HCT116 (cell line): Measurements from ENCODE around the gene MCM9. TPM values are rescaled to one million over a fixed set of nuclear protein-coding genes. Genes with fewer than 3 reads are reported as not detected.

Source experiments
- ATAC-seq: fragments of 200-7000 bp; cut with Tn5 transposase; 2 replicates; pipeline ENCODE4 v1.9.1; 2020; ENCODE audit warnings: mild to moderate bottlenecking, moderate library complexity
- BruUV-seq: library from RNA; stranded (reverse); fragments of 400-500 nt; replicated peaks from 2 replicates; lab custom pipeline; 2021; lab: Mats Ljungman, UMichigan
- CTCF ChIA-PET: fragments of 300-600 bp; sonication (Branson Sonifier 250); formaldehyde crosslinking; loops from one replicate; lab custom pipeline; 2021; ENCODE audit warnings: antibody characterized with exemption; lab: Charles Lee
- POLR2A ChIA-PET: fragments of 300-600, 350-600 bp; sonication (Branson Sonifier 250); formaldehyde crosslinking; loops from one replicate; lab custom pipeline; 2021; ENCODE audit warnings: antibody characterized with exemption; lab: Charles Lee
- RAD21 ChIA-PET, 2 experiments: fragments of 300-600 bp; sonication (Branson Sonifier 250); formaldehyde crosslinking; loops; one replicate each; lab custom pipeline; 2023; ENCODE audit warnings: low total read pairs in 2 of 2; ENCODE audit not compliant: uncharacterized antibody in 2 of 2, unreplicated experiment in 2 of 2, low non-redundant PET in 1 of 2; lab: Charles Lee
- DNase-seq: peaks from one replicate; pipeline ENCODE4 v3.0.0-alpha.2; 2010; ENCODE audit warnings: low read depth, low spot score
- H2AFZ ChIP-seq: fragments of 200-600 bp; shearing (Covaris generic), sonication (generic); 2 replicates; pipeline ENCODE4 v1.6.1; 2017; ENCODE audit warnings: low read depth, mixed run types, mixed read lengths, antibody characterized with exemption, low read length; ENCODE audit not compliant: poor library complexity, severe bottlenecking
- H3K27ac ChIP-seq: 2 replicates; pipeline ENCODE4 v1.5.1; 2012; ENCODE audit warnings: low read depth, low read length
- H3K27me3 ChIP-seq: fragments of 200-600 bp; sonication (generic); 2 replicates; pipeline ENCODE4 v1.6.1; 2016; ENCODE audit warnings: mixed run types, low read length, mixed read lengths; ENCODE audit not compliant: insufficient read depth
- H3K36me3 ChIP-seq, 2 experiments: fragments of 200-500 bp in 1 of 2; fragments of 200-600 bp in 1 of 2; sonication (Bioruptor generic) in 1 of 2; sonication (generic) in 1 of 2; 2 replicates each; pipeline versions ENCODE4 v1.5.1 to v1.6.1; 2014 to 2016; ENCODE audit warnings: low read length in 2 of 2, inconsistent platforms in 1 of 2, mixed read lengths in 1 of 2, mixed run types in 1 of 2; ENCODE audit not compliant: insufficient read depth in 2 of 2, control insufficient read depth in 1 of 2
- H3K4me1 ChIP-seq, 2 experiments: fragments of 200-600 bp in 1 of 2; sonication (generic) in 1 of 2; 2 replicates each; pipeline versions ENCODE4 v1.5.1 to v1.6.1; 2012 to 2017; ENCODE audit warnings: low read length in 2 of 2, inconsistent platforms in 1 of 2, mild to moderate bottlenecking in 1 of 2, mixed read lengths in 1 of 2, mixed run types in 1 of 2, moderate library complexity in 1 of 2; ENCODE audit not compliant: insufficient read depth in 2 of 2, control insufficient read depth in 1 of 2
- H3K4me2 ChIP-seq: fragments of 200-600 bp; sonication (generic); 2 replicates; pipeline ENCODE4 v1.6.1; 2017; ENCODE audit warnings: mixed run types, low read length, mixed read lengths
- H3K4me3 ChIP-seq, 2 experiments: fragments of 200-600 bp in 1 of 2; sonication (generic) in 1 of 2; replicated peaks in 1 of 2; 2 replicates each; pipeline ENCODE4 v1.5.1; 2011 to 2016; ENCODE audit warnings: low read length in 2 of 2, control low read depth in 1 of 2, low read depth in 1 of 2, mild to moderate bottlenecking in 1 of 2, mixed read lengths in 1 of 2, mixed run types in 1 of 2
- H3K79me2 ChIP-seq: fragments of 200-600 bp; sonication (generic); 2 replicates; pipeline ENCODE4 v1.6.1; 2017; ENCODE audit warnings: mild to moderate bottlenecking, mixed run types, low read length, moderate library complexity, mixed read lengths; ENCODE audit not compliant: insufficient read depth
- H3K9ac ChIP-seq: fragments of 200-600 bp; sonication (generic); 2 replicates; pipeline ENCODE4 v1.6.1; 2016; ENCODE audit warnings: low read length, mixed read lengths
- H3K9me2 ChIP-seq: fragments of 200-600 bp; sonication (generic), shearing (Covaris generic); 2 replicates; pipeline ENCODE4 v1.6.1; 2017; ENCODE audit warnings: mixed run types, mild to moderate bottlenecking, moderate library complexity; ENCODE audit not compliant: insufficient read depth
- H3K9me3 ChIP-seq, 2 experiments: fragments of 200-500 bp in 1 of 2; fragments of 200-600 bp in 1 of 2; sonication (Bioruptor generic) in 1 of 2; sonication (generic) in 1 of 2; 2 replicates each; pipeline ENCODE4 v1.6.1; 2014 to 2017; ENCODE audit warnings: low read length in 2 of 2, mixed read lengths in 2 of 2, inconsistent platforms in 1 of 2, low read depth in 1 of 2, mild to moderate bottlenecking in 1 of 2, mixed run types in 1 of 2, moderate library complexity in 1 of 2; ENCODE audit not compliant: control insufficient read depth in 1 of 2, insufficient read depth in 1 of 2
- H4K20me1 ChIP-seq: fragments of 200-600 bp; sonication (generic), shearing (Covaris generic); 2 replicates; pipeline ENCODE4 v1.6.1; 2017; ENCODE audit warnings: mixed run types, mild to moderate bottlenecking, moderate library complexity; ENCODE audit not compliant: insufficient read depth
- CBX3 ChIP-seq: IDR thresholded peaks from 2 replicates; pipeline ENCODE4 v1.6.1; 2012; ENCODE audit warnings: low read depth
- CEBPB ChIP-seq: IDR thresholded peaks from 2 replicates; pipeline ENCODE4 v1.6.1; 2012; ENCODE audit warnings: low read depth
- EGR1 ChIP-seq: IDR thresholded peaks from 2 replicates; pipeline ENCODE4 v1.6.1; 2012; ENCODE audit warnings: low read depth
- ELF1 ChIP-seq: IDR thresholded peaks from 2 replicates; pipeline ENCODE4 v1.6.1; 2012; ENCODE audit warnings: low read depth, borderline replicate concordance
- EZH2 ChIP-seq: fragments of 200-600 bp; sonication (generic); IDR thresholded peaks from 2 replicates; pipeline ENCODE4 v1.6.1; 2017; ENCODE audit warnings: antibody characterized with exemption, mixed run types
- EZH2phosphoT487 ChIP-seq: fragments of 200-600 bp; IDR thresholded peaks from 2 replicates; pipeline ENCODE4 v1.6.1; 2018; ENCODE audit warnings: antibody characterized with exemption, borderline replicate concordance
- RAD21 ChIP-seq: IDR thresholded peaks from 2 replicates; pipeline ENCODE4 v1.6.1; 2012; ENCODE audit warnings: low read depth, mild to moderate bottlenecking
- SIN3A ChIP-seq: IDR thresholded peaks from 2 replicates; pipeline ENCODE4 v1.6.1; 2012; ENCODE audit warnings: low read depth
- SP1 ChIP-seq: IDR thresholded peaks from 2 replicates; pipeline ENCODE4 v1.6.1; 2012; ENCODE audit warnings: low read depth
- SRF ChIP-seq: IDR thresholded peaks from 2 replicates; pipeline ENCODE4 v1.6.1; 2012; ENCODE audit warnings: low read depth
- ZFX ChIP-seq: fragments of 450-650 bp; IDR thresholded peaks from 2 replicates; pipeline ENCODE4 v1.6.1; 2017
- intact Hi-C: fragments of 100-400 bp; cut with micrococcal nuclease; formaldehyde crosslinking; loops from 2 replicates; pipeline ENCODE4 v1.10.0; 2022
- total RNA-seq: library from RNA; stranded (reverse); gene quantifications from one replicate; pipeline ENCODE4 v1.2.1, GENCODE V29; 2021; ENCODE audit not compliant: unreplicated experiment
- TF ChIP-seq, protein P1 (sequence below): IDR thresholded peaks from 2 replicates; pipeline ENCODE4 v1.6.1; 2011; ENCODE audit warnings: mild to moderate bottlenecking, low read length, moderate library complexity; ENCODE audit not compliant: insufficient replicate concordance; ENCODE audit errors: extremely low read depth
- TF ChIP-seq, protein P2 (sequence below): IDR thresholded peaks from 2 replicates; pipeline ENCODE4 v1.6.1; 2012; ENCODE audit warnings: low read depth

MCM9 gene
- total RNA-seq, 1 experiment from 2014 or later = 13.6 TPM

DNA sequence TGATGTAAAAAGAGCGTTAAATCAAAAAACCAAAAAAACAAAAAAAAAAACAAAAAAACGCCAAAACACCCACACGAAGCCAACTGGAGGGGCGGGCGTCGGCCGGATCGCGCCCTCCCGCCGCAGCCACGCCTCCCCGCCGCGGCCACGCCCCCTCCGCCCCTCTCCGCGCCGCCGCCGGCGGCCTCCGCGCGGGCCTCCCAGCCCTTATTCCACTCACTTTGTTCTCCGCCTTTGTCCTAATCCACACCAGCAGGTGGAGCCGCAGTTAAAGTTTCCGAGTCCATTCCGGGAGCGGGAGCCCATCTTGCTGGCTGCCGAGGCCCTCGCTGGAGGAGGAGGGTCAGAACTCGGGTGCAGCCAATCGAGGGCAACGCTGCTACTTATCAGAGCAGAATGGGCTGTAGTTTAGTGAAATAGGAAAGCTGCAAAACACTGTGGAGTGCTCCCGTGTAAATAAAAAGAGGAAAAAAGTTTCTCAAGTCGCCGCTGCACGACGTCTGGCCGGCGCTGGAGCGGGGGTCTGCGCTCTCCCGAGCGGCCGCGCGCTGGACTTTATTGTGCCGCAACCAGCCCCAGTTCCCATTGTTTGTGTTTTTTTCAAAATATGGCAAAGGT lies 41.0 kb downstream of the MCM9 start, which contains the start of gene ASF1A (continued):
- no peak for TF ChIP-seq CEBPB
- TF ChIP-seq SP1 = peak; percentile 80
- TF ChIP-seq, protein P1, sequence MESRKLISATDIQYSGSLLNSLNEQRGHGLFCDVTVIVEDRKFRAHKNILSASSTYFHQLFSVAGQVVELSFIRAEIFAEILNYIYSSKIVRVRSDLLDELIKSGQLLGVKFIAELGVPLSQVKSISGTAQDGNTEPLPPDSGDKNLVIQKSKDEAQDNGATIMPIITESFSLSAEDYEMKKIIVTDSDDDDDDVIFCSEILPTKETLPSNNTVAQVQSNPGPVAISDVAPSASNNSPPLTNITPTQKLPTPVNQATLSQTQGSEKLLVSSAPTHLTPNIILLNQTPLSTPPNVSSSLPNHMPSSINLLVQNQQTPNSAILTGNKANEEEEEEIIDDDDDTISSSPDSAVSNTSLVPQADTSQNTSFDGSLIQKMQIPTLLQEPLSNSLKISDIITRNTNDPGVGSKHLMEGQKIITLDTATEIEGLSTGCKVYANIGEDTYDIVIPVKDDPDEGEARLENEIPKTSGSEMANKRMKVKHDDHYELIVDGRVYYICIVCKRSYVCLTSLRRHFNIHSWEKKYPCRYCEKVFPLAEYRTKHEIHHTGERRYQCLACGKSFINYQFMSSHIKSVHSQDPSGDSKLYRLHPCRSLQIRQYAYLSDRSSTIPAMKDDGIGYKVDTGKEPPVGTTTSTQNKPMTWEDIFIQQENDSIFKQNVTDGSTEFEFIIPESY = peak; percentile 40
- TF ChIP-seq EGR1 = no peak
- TF ChIP-seq CBX3 = peak; percentile 79
- TF ChIP-seq EZH2 = no peak
- no peak for TF ChIP-seq ZFX
- peak; percentile 35; the same call in 1 of the 2 replicates for TF ChIP-seq SIN3A

DNA sequence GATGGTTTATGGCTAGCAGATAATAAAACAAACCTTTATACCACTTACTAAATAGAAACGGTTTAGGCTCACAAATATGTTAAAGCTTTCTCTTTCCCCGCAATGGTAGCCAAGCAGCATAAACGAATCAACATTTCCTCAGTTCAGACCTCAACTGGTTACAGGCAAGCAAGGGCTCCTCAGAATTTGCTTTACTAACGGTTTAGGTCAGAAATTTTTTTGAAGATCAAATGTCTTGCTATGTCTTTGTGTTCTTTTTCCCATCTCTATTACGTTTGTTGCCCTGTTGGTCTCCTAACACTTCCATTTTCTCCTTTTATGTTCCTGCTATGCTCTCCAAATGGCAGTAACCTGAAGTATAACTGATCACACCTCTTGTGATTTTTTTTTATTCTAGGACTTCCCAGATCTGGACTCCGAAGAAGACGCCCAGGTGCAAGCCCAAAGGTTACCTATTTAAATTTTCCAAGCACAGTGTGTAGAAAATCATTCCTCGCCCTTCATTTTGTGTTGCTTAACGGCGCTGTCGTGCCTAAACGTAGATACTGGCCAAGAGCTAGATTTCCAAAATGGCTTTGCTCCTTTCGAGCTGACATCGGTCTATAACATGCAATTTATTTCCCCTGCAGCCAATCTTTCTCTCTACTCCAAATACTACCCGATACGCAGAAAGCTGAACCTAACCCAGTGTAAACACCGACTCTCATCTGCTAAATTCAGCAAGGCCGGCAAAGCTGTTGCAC lies 41.7 kb downstream of the MCM9 start:
- H3K4me1 ChIP-seq = peaks cover 12 to 21% of the 10 kb centered on the region in 2 experiments
- CTCF ChIA-PET = interaction anchor here (1.0 kb wide), 2 partner anchors 13 to 218 kb away, joined by 3 to 4 read pairs; no protein-coding TSS in a partner anchor
- peak overlapping the region; percentile 76 for H3K4me2 ChIP-seq
- BruUV-seq = TSS peak; percentile 34
- no peaks in the 10 kb centered on the region for H3K9me3 ChIP-seq
- no peaks in the 10 kb centered on the region for H4K20me1 ChIP-seq
- TF ChIP-seq SRF (no peak), RAD21 (no peak), ELF1 (no peak), CBX3 (no peak), EZH2phosphoT487 (no peak)
- TF ChIP-seq, protein P2, sequence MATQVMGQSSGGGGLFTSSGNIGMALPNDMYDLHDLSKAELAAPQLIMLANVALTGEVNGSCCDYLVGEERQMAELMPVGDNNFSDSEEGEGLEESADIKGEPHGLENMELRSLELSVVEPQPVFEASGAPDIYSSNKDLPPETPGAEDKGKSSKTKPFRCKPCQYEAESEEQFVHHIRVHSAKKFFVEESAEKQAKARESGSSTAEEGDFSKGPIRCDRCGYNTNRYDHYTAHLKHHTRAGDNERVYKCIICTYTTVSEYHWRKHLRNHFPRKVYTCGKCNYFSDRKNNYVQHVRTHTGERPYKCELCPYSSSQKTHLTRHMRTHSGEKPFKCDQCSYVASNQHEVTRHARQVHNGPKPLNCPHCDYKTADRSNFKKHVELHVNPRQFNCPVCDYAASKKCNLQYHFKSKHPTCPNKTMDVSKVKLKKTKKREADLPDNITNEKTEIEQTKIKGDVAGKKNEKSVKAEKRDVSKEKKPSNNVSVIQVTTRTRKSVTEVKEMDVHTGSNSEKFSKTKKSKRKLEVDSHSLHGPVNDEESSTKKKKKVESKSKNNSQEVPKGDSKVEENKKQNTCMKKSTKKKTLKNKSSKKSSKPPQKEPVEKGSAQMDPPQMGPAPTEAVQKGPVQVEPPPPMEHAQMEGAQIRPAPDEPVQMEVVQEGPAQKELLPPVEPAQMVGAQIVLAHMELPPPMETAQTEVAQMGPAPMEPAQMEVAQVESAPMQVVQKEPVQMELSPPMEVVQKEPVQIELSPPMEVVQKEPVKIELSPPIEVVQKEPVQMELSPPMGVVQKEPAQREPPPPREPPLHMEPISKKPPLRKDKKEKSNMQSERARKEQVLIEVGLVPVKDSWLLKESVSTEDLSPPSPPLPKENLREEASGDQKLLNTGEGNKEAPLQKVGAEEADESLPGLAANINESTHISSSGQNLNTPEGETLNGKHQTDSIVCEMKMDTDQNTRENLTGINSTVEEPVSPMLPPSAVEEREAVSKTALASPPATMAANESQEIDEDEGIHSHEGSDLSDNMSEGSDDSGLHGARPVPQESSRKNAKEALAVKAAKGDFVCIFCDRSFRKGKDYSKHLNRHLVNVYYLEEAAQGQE = no peak
- ATAC-seq (no peak), DNase-seq (no peak)
- POLR2A ChIA-PET = no interaction called here
- no peaks in the 10 kb centered on the region for H3K27me3 ChIP-seq
- H3K79me2 ChIP-seq = peaks cover 52% of the 10 kb centered on the region
- no peak overlapping the region for H2AFZ ChIP-seq
- peak overlapping the region; percentile 34 for H3K9ac ChIP-seq
- H3K4me3 ChIP-seq = peak overlapping the region; percentile 35 to 93
- H3K9me2 ChIP-seq = no peaks in the 10 kb centered on the region
- intact Hi-C loops = loop anchor here (10.0 kb wide), 2 partner anchors 238 to 328 kb away; partner anchors contain the start of gene CEP85L
- RAD21 ChIA-PET = no interaction called here
- no peak overlapping the region for H3K27ac ChIP-seq
- no peaks in the 10 kb centered on the region for H3K36me3 ChIP-seq
